Measurements from ENCODE around the gene SLC43A2.

Gene SLC43A2

DNA sequence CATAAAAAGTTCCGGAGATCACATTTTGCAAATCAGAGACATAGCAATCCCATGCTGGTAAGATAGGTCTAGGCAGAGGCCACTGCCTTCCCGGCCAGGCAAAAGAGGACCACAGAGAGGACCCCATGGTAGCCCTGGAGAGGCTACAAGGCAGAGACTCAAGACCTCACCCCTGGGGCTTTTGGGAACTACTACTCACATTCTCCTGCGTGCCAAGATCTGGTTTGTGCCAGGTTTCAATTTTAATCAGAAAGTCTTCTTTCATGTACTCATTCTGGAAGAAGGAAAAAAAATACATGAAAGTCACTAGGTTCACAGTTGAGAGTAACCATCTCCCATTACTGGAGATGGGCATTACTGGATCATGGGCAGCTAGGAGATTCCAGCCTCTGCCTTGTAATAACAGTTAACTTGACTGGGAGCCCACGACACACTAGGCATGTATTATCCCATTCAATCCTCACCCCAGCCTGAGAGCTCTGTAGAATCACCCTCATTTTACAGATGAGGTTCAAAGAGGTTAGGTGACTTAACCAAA, 87.2 kb downstream of the SLC43A2 start:
- no peak for TF ChIP-seq GATA2 (IDR thresholded peaks at IDR 0.05; ENCODE audit: low read depth, low read length)
- TF ChIP-seq GATA3 (IDR thresholded peaks at IDR 0.05; ENCODE audit: low read depth, low read length) = no peak

DNA sequence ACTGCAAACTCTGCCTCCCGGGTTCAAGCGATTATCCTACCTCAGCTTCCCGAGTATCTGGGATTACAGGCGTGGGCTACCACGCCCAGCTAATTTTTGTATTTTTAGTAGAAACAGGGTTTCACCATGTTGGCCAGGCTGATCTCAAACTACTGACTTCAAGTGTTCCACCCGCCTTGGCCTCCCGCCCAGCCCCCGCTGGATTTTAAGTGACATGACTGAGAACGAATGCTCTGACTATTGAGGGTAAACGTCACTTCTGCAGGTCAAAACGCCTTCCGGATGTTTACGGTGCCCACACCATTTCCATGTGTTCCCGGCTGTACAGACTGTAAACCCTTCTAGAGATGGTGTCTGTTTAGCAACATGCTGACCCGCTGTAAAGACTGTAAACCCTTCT, 88.8 kb downstream of the SLC43A2 start:
- TF ChIP-seq GATA2 (IDR thresholded peaks at IDR 0.05; ENCODE audit: low read depth, low read length) (no peak), GATA3 (IDR thresholded peaks at IDR 0.05; ENCODE audit: low read depth, low read length) (no peak)

DNA sequence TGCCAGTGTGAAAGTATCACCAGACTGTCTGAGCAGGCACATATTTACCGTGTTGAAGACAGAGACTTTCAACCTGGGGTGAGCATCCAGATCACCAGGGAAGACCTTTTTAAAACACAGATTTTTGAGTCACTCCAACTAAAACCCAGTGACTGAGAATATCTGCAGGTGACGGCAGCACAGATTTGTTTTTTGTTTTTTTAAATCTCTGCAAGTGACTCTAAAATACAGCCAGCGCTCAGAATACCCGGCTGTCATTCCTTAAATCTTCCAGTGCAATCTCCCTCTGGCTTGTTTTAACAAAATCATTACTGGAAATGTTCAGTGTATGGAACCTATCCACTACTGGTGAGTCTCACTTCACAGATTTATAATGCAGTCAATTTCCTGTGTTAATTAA, 92.9 kb downstream of the SLC43A2 start:
- no peak for TF ChIP-seq GATA2 (IDR thresholded peaks at IDR 0.05; ENCODE audit: low read depth, low read length)
- TF ChIP-seq GATA3 (IDR thresholded peaks at IDR 0.05; ENCODE audit: low read depth, low read length) = no peak

DNA sequence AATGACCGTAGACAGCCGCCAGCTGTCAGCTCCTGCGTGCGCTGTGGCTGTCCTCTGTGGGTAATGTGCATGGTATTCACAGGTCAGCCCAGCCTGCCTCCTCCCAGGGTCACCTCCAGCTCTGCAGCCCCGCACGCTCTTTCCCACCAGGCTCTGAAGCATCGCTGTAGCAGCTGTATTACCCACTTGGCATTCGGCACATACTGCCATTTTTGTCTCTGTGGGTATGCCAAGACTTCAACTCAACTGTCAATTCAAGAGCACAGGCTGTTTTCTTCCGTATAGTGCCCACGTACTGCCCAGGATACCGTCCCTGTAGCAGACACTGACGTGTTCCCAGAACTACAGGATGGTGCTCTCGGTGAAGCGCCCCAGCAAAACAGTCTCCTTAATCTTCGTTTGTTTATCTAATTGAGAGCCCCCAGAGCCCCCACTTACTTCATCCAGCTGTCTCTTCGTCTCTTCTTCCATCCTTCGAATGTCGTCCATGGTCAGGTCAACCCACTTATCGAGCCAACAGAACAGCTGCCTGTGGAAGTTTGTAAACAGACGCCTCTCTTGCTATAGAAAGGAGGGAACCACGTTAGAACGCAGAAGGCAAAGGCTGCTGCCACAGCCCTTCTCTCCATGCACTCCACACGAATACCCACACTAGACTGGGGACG, 94.8 kb downstream of the SLC43A2 start:
- TF ChIP-seq GATA2 (IDR thresholded peaks at IDR 0.05; ENCODE audit: low read depth, low read length) (no peak), GATA3 (IDR thresholded peaks at IDR 0.05; ENCODE audit: low read depth, low read length) (no peak)

DNA sequence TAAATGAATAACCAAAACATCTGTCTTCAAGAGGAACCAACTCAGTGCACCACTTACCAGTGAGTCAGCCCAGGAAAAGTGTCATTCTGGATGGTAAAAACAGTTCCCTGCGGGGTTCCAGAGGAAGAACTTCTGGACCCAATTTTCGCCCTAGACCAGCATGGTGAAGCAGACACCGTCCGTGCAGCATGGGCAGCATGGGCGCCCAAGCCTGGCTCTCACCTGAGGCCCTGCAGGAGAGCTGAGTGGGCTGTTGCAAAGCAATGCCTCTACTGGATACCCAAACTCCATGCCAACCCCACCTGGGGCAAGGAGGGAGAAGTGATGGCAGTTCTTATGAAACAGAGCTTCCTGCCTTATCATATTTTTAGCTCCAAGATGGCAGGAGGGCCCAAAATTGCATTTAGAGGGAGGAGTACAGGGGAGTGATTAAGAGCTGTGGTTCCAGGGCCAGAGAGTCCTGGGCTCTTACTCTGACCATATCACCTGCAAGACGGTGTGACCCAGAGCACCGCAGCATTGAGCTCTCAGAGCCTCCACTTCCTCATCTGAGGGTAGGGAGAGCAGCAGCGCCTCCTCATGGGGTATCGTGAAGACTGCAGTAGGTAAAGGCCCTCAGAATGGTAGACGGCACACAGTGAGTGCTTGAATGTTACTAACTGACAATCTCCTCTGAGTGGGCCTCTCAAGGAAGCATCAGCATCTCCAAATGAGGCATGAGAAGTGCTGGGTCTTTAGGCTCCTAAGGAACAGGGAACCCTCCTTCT, 95.6 kb downstream of the SLC43A2 start:
- TF ChIP-seq GATA3 (IDR thresholded peaks at IDR 0.05; ENCODE audit: low read depth, low read length) (no peak), GATA2 (IDR thresholded peaks at IDR 0.05; ENCODE audit: low read depth, low read length) (no peak)

DNA sequence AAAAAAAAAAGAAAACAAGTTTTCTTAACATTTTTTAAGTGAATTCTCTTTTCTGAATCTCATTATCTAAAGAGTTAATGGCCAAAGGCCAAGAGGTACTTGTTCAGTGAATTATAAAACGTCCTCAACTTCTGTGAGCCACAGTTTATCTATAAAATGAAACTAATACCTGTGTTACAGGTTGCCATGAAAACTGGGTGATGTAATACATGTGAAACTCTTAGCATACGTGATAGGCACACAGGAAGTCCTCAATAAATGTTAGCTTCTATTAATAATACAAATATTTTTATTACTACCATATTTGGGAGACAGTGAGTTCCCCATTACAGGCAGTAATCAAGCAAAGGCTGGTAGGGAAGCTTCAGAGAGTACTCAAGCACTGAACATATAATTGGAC, 98.8 kb downstream of the SLC43A2 start:
- TF ChIP-seq GATA2 (IDR thresholded peaks at IDR 0.05; ENCODE audit: low read depth, low read length) (no peak), GATA3 (IDR thresholded peaks at IDR 0.05; ENCODE audit: low read depth, low read length) (no peak)

DNA sequence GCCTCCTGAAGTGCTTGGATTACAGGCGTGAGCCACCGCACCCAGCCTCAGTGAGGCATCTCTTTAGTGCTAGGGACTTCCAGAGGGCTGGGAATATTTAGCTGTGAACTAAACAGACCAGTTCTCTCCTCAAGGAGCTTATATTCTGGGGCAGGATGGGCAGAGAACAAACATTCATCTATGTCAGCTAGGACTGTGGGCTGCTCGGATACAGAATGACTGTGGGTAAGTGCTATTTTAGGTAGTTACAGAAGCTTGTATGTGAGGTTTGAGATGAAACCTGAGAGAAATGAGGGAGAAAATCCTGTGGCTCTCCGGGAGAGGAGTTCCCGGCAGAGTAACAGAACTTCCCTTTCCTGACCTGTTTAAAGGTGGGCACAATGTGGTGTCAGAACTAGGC, 106.0 kb downstream of the SLC43A2 start:
- no peak for TF ChIP-seq GATA2 (IDR thresholded peaks at IDR 0.05; ENCODE audit: low read depth, low read length)
- no peak for TF ChIP-seq GATA3 (IDR thresholded peaks at IDR 0.05; ENCODE audit: low read depth, low read length)

DNA sequence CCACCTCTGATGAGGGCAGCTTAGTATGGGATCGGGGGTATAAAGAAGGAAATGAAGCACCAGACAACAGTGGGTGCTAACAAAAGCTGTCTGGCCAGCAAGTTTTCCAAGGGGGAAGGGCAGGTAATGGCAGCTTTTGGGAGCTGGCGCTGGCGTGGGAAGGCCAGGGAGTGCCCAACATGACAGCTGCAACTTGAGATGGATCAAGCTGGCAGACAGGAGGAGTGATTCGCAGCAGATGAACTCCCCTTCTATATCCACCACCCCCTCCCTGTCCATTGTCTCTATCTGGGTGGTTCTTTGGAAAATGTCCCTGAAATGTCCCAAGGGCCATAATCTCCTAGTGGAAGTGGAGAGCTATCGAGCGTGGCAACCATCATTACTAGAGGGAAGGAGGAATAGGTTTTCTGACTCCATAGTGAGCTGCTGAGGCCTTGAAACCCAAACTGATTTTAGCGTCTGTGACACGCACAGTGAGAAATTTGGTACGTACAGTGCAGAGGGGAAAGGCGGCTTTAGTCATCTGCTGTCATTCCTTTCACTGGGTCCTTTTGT, 107.5 kb downstream of the SLC43A2 start:
- TF ChIP-seq GATA3 (IDR thresholded peaks at IDR 0.05; ENCODE audit: low read depth, low read length) (no peak), GATA2 (IDR thresholded peaks at IDR 0.05; ENCODE audit: low read depth, low read length) (no peak)

DNA sequence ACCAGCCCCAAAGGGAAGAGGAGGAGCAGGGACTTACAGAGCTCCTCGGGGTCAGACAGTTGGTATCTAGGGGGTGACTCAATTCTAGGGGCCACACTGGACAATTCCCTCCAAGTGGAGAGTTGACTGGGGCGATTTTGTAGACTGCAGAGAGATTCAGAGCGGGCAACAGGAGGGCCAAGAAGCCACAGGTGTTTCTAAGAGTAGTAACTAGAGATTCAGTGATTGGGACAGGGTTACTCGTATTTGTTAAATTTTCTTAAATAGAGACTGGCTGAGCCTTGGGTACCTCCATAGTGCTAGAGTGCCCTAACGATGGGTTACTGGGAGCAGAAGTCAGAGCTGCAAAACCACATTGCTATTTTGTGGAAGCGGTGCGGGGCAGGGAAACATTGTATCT, 109.0 kb downstream of the SLC43A2 start:
- TF ChIP-seq GATA2 (IDR thresholded peaks at IDR 0.05; ENCODE audit: low read depth, low read length) (no peak), GATA3 (IDR thresholded peaks at IDR 0.05; ENCODE audit: low read depth, low read length) (no peak)
